Panc1 (cell line): ENCODE results near the gene LRRN3.

Source experiments
- POLR2AphosphoS5 ChIP-seq: IDR thresholded peaks from 2 replicates; pipeline ENCODE4 v1.6.1; 2012; ENCODE audit warnings: mild to moderate bottlenecking, low read depth, low read length, moderate library complexity
- TF ChIP-seq, protein P1 (sequence below): fragments of 450-650 bp; IDR thresholded peaks from 2 replicates; pipeline ENCODE4 v1.5.1; 2017; ENCODE audit warnings: mild to moderate bottlenecking

DNA sequence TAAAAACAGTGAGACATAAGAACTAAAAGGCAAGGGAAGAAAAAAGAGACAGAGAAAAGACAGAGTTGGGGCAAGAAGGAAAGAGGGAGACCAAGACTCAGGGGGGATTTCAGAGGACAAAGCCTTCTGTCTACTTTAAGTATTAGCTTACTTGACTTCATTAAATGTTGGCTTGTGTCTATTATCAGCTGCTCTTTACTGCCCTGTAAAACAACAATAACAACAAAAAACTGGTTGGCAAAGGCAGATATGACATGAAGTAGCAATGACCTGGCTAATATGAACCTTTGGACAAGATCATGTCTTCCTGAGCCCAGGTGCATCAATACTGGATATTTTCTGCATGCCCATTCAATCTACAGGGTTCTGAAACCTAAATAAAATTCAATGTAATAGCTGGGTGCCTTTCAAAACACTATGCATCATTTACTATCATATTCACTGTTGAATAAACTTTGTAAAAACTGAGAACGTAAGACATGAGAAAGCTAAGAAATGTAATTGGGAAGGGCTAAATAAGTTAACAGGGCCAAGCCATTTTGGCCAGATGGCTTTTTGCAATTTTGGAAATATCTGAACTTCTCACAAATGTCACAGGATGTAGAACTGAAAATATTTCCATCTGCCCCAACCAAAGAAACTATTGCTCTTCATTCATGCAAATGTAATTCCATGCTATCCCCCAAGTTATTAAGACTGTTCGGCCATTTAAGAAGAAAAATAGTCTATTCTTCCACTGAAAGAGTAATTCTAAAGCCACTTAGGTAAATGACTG lies 49.4 kb downstream of the LRRN3 start:
- TF ChIP-seq, protein P1, sequence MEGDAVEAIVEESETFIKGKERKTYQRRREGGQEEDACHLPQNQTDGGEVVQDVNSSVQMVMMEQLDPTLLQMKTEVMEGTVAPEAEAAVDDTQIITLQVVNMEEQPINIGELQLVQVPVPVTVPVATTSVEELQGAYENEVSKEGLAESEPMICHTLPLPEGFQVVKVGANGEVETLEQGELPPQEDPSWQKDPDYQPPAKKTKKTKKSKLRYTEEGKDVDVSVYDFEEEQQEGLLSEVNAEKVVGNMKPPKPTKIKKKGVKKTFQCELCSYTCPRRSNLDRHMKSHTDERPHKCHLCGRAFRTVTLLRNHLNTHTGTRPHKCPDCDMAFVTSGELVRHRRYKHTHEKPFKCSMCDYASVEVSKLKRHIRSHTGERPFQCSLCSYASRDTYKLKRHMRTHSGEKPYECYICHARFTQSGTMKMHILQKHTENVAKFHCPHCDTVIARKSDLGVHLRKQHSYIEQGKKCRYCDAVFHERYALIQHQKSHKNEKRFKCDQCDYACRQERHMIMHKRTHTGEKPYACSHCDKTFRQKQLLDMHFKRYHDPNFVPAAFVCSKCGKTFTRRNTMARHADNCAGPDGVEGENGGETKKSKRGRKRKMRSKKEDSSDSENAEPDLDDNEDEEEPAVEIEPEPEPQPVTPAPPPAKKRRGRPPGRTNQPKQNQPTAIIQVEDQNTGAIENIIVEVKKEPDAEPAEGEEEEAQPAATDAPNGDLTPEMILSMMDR = no peak
- TF ChIP-seq POLR2AphosphoS5 = no peak
